GM19193 (cell line): Measurements from ENCODE around the gene ABCE1.

Experiments
- POLR2A ChIP-seq: IDR thresholded peaks from 4 replicates; pipeline ENCODE4 v1.6.1; 2011; ENCODE audit not compliant: insufficient read depth, insufficient read length; ENCODE audit errors: extremely low read depth

The ABCE1 gene

GRCh38 chr4:145083891-145084605, 14.1 kb upstream of the ABCE1 start:
- no peak for TF ChIP-seq POLR2A

- no peak for TF ChIP-seq POLR2A
Measured at GRCh38 chr4:145090380-145090779, 7.7 kb upstream of the ABCE1 start.

- TF ChIP-seq POLR2A: no peak
Measured at GRCh38 chr4:145093638-145094037, 4.5 kb upstream of the ABCE1 start.

GRCh38 chr4:145097331-145097820, 735 bp upstream of the ABCE1 start:
- no peak for TF ChIP-seq POLR2A

GRCh38 chr4:145098675-145099037, 545 bp downstream of the ABCE1 start:
- TF ChIP-seq POLR2A: no peak

GRCh38 chr4:145099653-145100052, 1.5 kb downstream of the ABCE1 start:
- TF ChIP-seq POLR2A: no peak

- no peak for TF ChIP-seq POLR2A
Measured at GRCh38 chr4:145101091-145101490, 3.0 kb downstream of the ABCE1 start.

- no peak for TF ChIP-seq POLR2A
Measured at GRCh38 chr4:145102619-145103018, 4.5 kb downstream of the ABCE1 start.

GRCh38 chr4:145103496-145103895, 5.4 kb downstream of the ABCE1 start:
- no peak for TF ChIP-seq POLR2A

GRCh38 chr4:145107126-145107525, 9.0 kb downstream of the ABCE1 start:
- TF ChIP-seq POLR2A: no peak

- no peak for TF ChIP-seq POLR2A
Measured at GRCh38 chr4:145108128-145108527, 10.0 kb downstream of the ABCE1 start.

- no peak for TF ChIP-seq POLR2A
Measured at GRCh38 chr4:145125396-145125795, 27.3 kb downstream of the ABCE1 start.

GRCh38 chr4:145130130-145130529, 32.0 kb downstream of the ABCE1 start:
- TF ChIP-seq POLR2A: no peak

- no peak for TF ChIP-seq POLR2A
Measured at GRCh38 chr4:145130788-145131399, 32.8 kb downstream of the ABCE1 start.

- TF ChIP-seq POLR2A: no peak
Measured at GRCh38 chr4:145131848-145132247, 33.7 kb downstream of the ABCE1 start.

GRCh38 chr4:145132511-145133098, 34.5 kb downstream of the ABCE1 start:
- TF ChIP-seq POLR2A: no peak
